H9 (cell line): ENCODE results near the gene LRCOL1. TPM values are rescaled to one million over a fixed set of nuclear protein-coding genes. Genes with fewer than 3 reads are reported as not detected.

ENCODE experiments used
- DNase-seq: peaks from one replicate; pipeline ENCODE4 v3.0.0-alpha.2; 2017
- H2AFZ ChIP-seq: one replicate; pipeline ENCODE4 v1.6.1; 2013; ENCODE audit warnings: mild to moderate bottlenecking, low read length, control low read depth, moderate library complexity
- H2AK5ac ChIP-seq: 2 replicates; pipeline ENCODE4 v1.6.1; 2013; ENCODE audit warnings: low read length, control low read depth, mixed read lengths; ENCODE audit not compliant: insufficient read length
- H2BK120ac ChIP-seq: one replicate; pipeline ENCODE4 v1.6.1; 2013; ENCODE audit warnings: low read depth, mild to moderate bottlenecking, low read length, control low read depth, inconsistent platforms; ENCODE audit not compliant: poor library complexity, severe bottlenecking
- H2BK12ac ChIP-seq: 2 replicates; pipeline ENCODE4 v1.6.1; 2013; ENCODE audit warnings: low read length, control low read depth, mixed read lengths, low read depth; ENCODE audit not compliant: insufficient read length
- H2BK15ac ChIP-seq: 2 replicates; pipeline ENCODE4 v1.6.1; 2013; ENCODE audit warnings: low read depth, low read length, control low read depth
- H2BK20ac ChIP-seq: one replicate; pipeline ENCODE4 v1.6.1; 2013; ENCODE audit warnings: low read depth, mild to moderate bottlenecking, low read length, control low read depth, inconsistent platforms; ENCODE audit not compliant: poor library complexity, severe bottlenecking
- H2BK5ac ChIP-seq: 2 replicates; pipeline ENCODE4 v1.6.1; 2013; ENCODE audit warnings: low read length, control low read depth, mixed read lengths; ENCODE audit not compliant: insufficient read length
- H3K14ac ChIP-seq: 2 replicates; pipeline ENCODE4 v1.6.1; 2013; ENCODE audit warnings: low read length, control low read depth; ENCODE audit not compliant: insufficient read depth
- H3K18ac ChIP-seq: 2 replicates; pipeline ENCODE4 v1.6.1; 2013; ENCODE audit warnings: low read depth, mild to moderate bottlenecking, mixed read lengths, low read length, control low read depth; ENCODE audit not compliant: insufficient read length
- H3K23ac ChIP-seq: 2 replicates; pipeline ENCODE4 v1.6.1; 2013; ENCODE audit warnings: low read length, control low read depth, mixed read lengths, low read depth; ENCODE audit not compliant: insufficient read length
- H3K23me2 ChIP-seq: 2 replicates; pipeline ENCODE4 v1.6.1; 2013; ENCODE audit warnings: low read depth, mild to moderate bottlenecking, mixed read lengths, low read length, control low read depth; ENCODE audit not compliant: insufficient read length, poor library complexity, severe bottlenecking
- H3K27ac ChIP-seq: 2 replicates; pipeline ENCODE4 v1.5.1; 2013; ENCODE audit warnings: low read length, control low read depth, mixed read lengths, low read depth; ENCODE audit not compliant: insufficient read length
- H3K27me3 ChIP-seq: 2 replicates; pipeline ENCODE4 v1.6.1; 2013; ENCODE audit warnings: low read length, control low read depth, inconsistent platforms; ENCODE audit not compliant: insufficient read depth
- H3K4ac ChIP-seq: 2 replicates; pipeline ENCODE4 v1.6.1; 2013; ENCODE audit warnings: low read depth, mild to moderate bottlenecking, control low read depth, inconsistent platforms, low read length, moderate library complexity
- H3K4me1 ChIP-seq: 2 replicates; pipeline ENCODE4 v1.6.1; 2013; ENCODE audit warnings: low read length, control low read depth, inconsistent platforms; ENCODE audit not compliant: insufficient read depth
- H3K4me2 ChIP-seq: 2 replicates; pipeline ENCODE4 v1.6.1; 2013; ENCODE audit warnings: low read length, control low read depth, mixed read lengths; ENCODE audit not compliant: insufficient read length, insufficient read depth
- H3K56ac ChIP-seq: 2 replicates; pipeline ENCODE4 v1.6.1; 2013; ENCODE audit warnings: low read depth, mild to moderate bottlenecking, mixed read lengths, low read length, control low read depth; ENCODE audit not compliant: insufficient read length
- H3K79me1 ChIP-seq: 2 replicates; pipeline ENCODE4 v1.6.1; 2013; ENCODE audit warnings: low read depth, mild to moderate bottlenecking, moderate library complexity, low read length, control low read depth, inconsistent platforms; ENCODE audit not compliant: insufficient read depth, poor library complexity, severe bottlenecking
- H3K79me2 ChIP-seq: 2 replicates; pipeline ENCODE4 v1.6.1; 2013; ENCODE audit warnings: low read length, control low read depth, inconsistent platforms; ENCODE audit not compliant: insufficient read depth
- H3K9ac ChIP-seq: 2 replicates; pipeline ENCODE4 v1.6.1; 2013; ENCODE audit warnings: low read length, control low read depth, mixed read lengths; ENCODE audit not compliant: insufficient read length; ENCODE audit errors: extremely low read depth
- H3K9me3 ChIP-seq: one replicate; pipeline ENCODE4 v1.6.1; 2013; ENCODE audit warnings: low read depth, low read length, inconsistent platforms; ENCODE audit not compliant: control insufficient read depth
- H3T11ph ChIP-seq: one replicate; pipeline ENCODE4 v1.6.1; 2013; ENCODE audit warnings: mild to moderate bottlenecking, low read length, control low read depth, inconsistent platforms
- H4K20me1 ChIP-seq: one replicate; pipeline ENCODE4 v1.6.1; 2013; ENCODE audit not compliant: control insufficient read depth, insufficient read length, insufficient read depth
- H4K5ac ChIP-seq: 2 replicates; pipeline ENCODE4 v1.6.1; 2013; ENCODE audit warnings: low read depth, mild to moderate bottlenecking, mixed read lengths, low read length, control low read depth; ENCODE audit not compliant: insufficient read length
- H4K8ac ChIP-seq: replicated peaks from 2 replicates; pipeline ENCODE4 v1.6.1; 2013; ENCODE audit warnings: low read length, control low read depth, mixed read lengths, low read depth; ENCODE audit not compliant: insufficient read length
- H4K91ac ChIP-seq: 2 replicates; pipeline ENCODE4 v1.6.1; 2013; ENCODE audit warnings: low read depth, mild to moderate bottlenecking, moderate library complexity, mixed read lengths, low read length, control low read depth; ENCODE audit not compliant: insufficient read length
- H3K27ac Mint-ChIP-seq, 3 experiments: 2 replicates in 2 of 3; 3 replicates in 1 of 3; pipeline ENCODE4 v1.8.0; 2020 to 2021; ENCODE audit warnings: mixed read lengths in 3 of 3, mild to moderate bottlenecking in 1 of 3, moderate library complexity in 1 of 3
- H3K27me3 Mint-ChIP-seq: 2 replicates; pipeline ENCODE4 v1.8.0; 2021; ENCODE audit warnings: low read depth, mild to moderate bottlenecking, moderate library complexity, mixed read lengths
- H3K36me3 Mint-ChIP-seq, 3 experiments: 2 replicates in 2 of 3; 3 replicates in 1 of 3; pipeline ENCODE4 v1.8.0; 2020 to 2021; ENCODE audit warnings: low read depth in 3 of 3, mixed read lengths in 3 of 3; ENCODE audit not compliant: insufficient read depth in 1 of 3
- H3K4me1 Mint-ChIP-seq, 2 experiments: 2 replicates each; pipeline ENCODE4 v1.8.0; 2020; ENCODE audit warnings: mixed read lengths in 2 of 2
- H3K4me3 Mint-ChIP-seq, 2 experiments: 2 replicates in 1 of 2; 3 replicates in 1 of 2; pipeline ENCODE4 v1.8.0; 2020 to 2021; ENCODE audit warnings: mild to moderate bottlenecking in 2 of 2, mixed read lengths in 2 of 2, moderate library complexity in 1 of 2
- H3K9me3 Mint-ChIP-seq, 2 experiments: 2 replicates in 1 of 2; 3 replicates in 1 of 2; pipeline ENCODE4 v1.8.0; 2020; ENCODE audit warnings: mild to moderate bottlenecking in 2 of 2, mixed read lengths in 2 of 2, moderate library complexity in 1 of 2
- WGBS: extraction: QIAGEN DNeasy Blood & Tissue Kit; methylation state at CpG from one replicate; pipeline ENCODE4 v1.1.7; 2013; ENCODE audit warnings: missing lambda C conversion rate, low lambda C conversion rate, mixed read lengths; ENCODE audit not compliant: insufficient read length; ENCODE audit errors: extremely low coverage; 5-methylcytosine and 5-hydroxymethylcytosine counted together
- total RNA-seq: library from RNA; stranded (reverse); gene quantifications from 2 replicates; pipeline ENCODE4 v1.2.1, GENCODE V29; 2021
- TF ChIP-seq, protein P1 (sequence below): fragments of 200-600 bp; sonication (generic); conservative IDR thresholded peaks from 3 replicates; pipeline ENCODE4 v1.8.0; 2021; ENCODE audit warnings: antibody characterized with exemption, mild to moderate bottlenecking

LRCOL1 gene
- total RNA-seq, 1 experiment from 2014 or later: not detected

DNA sequence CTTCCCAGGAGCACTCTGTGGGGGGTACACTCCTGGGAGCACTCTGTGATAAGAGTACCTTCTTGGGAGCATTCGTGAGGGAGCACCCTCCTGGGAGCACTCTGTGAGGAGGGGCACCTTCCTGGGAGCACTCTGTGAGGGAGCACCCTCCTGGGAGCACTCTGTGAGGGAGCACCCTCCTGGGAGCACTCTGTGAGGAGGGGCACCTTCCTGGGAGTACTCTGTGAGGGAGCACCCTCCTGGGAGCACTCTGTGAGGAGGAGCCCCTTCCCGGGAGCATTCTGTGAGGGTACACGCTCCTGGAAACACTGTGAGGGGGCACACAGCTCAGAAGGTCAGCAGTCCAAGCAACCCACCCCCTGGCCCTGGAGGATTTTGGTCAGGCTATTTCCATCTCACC, 22.6 kb downstream of the LRCOL1 start:
- Histone ChIP-seq H3K4me1 (no peaks in the 10 kb centered on the region), H2AFZ (no peak overlapping the region), H3K18ac (no peak overlapping the region), H2BK20ac (no peak overlapping the region), H2BK5ac (no peak overlapping the region), H3K27me3 (peaks cover 46% of the 10 kb centered on the region; the same call in 1 of the 2 replicates), H3K9ac (no peak overlapping the region), H2AK5ac (no peak overlapping the region), H3K9me3 (no peaks in the 10 kb centered on the region), H3K4ac (no peak overlapping the region), H4K5ac (no peak overlapping the region), H3K56ac (no peak overlapping the region), H3K79me1 (no peaks in the 10 kb centered on the region), H2BK12ac (no peak overlapping the region), H4K91ac (no peak overlapping the region), H3K23me2 (peaks cover 7% of the 10 kb centered on the region), H3K27ac (no peak overlapping the region), H3K79me2 (no peaks in the 10 kb centered on the region), H2BK15ac (no peak overlapping the region), H3T11ph (no peak overlapping the region), H3K23ac (no peak overlapping the region), H4K8ac (no peak overlapping the region), H3K4me2 (no peak overlapping the region), H2BK120ac (no peak overlapping the region), H3K14ac (no peak overlapping the region), H4K20me1 (no peaks in the 10 kb centered on the region)
- H3K36me3 Mint-ChIP-seq: peaks cover 0 to 2% (median 0%) of the 10 kb centered on the region in 3 experiments; a peak in 1 of 7 replicates
- TF ChIP-seq, protein P1, sequence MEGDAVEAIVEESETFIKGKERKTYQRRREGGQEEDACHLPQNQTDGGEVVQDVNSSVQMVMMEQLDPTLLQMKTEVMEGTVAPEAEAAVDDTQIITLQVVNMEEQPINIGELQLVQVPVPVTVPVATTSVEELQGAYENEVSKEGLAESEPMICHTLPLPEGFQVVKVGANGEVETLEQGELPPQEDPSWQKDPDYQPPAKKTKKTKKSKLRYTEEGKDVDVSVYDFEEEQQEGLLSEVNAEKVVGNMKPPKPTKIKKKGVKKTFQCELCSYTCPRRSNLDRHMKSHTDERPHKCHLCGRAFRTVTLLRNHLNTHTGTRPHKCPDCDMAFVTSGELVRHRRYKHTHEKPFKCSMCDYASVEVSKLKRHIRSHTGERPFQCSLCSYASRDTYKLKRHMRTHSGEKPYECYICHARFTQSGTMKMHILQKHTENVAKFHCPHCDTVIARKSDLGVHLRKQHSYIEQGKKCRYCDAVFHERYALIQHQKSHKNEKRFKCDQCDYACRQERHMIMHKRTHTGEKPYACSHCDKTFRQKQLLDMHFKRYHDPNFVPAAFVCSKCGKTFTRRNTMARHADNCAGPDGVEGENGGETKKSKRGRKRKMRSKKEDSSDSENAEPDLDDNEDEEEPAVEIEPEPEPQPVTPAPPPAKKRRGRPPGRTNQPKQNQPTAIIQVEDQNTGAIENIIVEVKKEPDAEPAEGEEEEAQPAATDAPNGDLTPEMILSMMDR: no peak
- H3K9me3 Mint-ChIP-seq: peaks cover 0 to 4% of the 10 kb centered on the region in 2 experiments; a peak in 1 of 5 replicates
- no peak overlapping the region for H3K27ac Mint-ChIP-seq
- peaks cover 93% of the 10 kb centered on the region for H3K27me3 Mint-ChIP-seq
- peaks cover 4 to 10% of the 10 kb centered on the region in 2 experiments for H3K4me1 Mint-ChIP-seq
- no CpG with 5 or more reads among the region's 3 CpGs for WGBS
- H3K4me3 Mint-ChIP-seq: no peak overlapping the region
- no peak for DNase-seq
